ENCODE measurements around the gene FAM240A.

DNA sequence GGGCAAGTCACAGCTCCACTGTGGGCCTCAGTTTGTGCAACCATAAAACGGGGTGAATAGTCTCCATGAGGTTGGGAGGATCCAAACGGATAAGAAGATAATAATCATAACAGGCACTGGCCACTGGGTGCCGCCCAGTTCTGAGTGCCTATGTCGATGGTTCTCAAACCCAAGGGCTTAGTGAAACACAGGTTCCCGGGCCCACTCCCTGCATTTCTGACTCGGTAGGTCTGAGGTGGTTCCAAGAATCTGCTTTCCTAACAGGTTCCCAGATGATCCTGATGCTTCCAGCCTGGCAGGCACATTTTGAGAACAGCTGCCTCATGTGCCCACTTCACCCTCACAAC lies 60.0 kb downstream of the FAM240A start:
- TF ChIP-seq, protein P1, sequence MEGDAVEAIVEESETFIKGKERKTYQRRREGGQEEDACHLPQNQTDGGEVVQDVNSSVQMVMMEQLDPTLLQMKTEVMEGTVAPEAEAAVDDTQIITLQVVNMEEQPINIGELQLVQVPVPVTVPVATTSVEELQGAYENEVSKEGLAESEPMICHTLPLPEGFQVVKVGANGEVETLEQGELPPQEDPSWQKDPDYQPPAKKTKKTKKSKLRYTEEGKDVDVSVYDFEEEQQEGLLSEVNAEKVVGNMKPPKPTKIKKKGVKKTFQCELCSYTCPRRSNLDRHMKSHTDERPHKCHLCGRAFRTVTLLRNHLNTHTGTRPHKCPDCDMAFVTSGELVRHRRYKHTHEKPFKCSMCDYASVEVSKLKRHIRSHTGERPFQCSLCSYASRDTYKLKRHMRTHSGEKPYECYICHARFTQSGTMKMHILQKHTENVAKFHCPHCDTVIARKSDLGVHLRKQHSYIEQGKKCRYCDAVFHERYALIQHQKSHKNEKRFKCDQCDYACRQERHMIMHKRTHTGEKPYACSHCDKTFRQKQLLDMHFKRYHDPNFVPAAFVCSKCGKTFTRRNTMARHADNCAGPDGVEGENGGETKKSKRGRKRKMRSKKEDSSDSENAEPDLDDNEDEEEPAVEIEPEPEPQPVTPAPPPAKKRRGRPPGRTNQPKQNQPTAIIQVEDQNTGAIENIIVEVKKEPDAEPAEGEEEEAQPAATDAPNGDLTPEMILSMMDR (IDR thresholded peaks at IDR 0.05), result no peak
- no peak for TF ChIP-seq EP300 (IDR thresholded peaks at IDR 0.05)

All from ovary (tissue), 3 donors.